Esophagus muscularis mucosa (tissue), 4 donors: ENCODE results near the gene FRMD4A. TPM values are rescaled to one million over a fixed set of nuclear protein-coding genes. Genes with fewer than 3 reads are reported as not detected.

Experiments
- DNase-seq: peaks from one replicate; pipeline ENCODE4 v3.0.0-alpha.2; 2017; ENCODE audit errors: extremely low spot score
- H3K27ac ChIP-seq, 4 donors: fragments of 200-600 bp; sonication (generic); replicated peaks in 1 of 4; 1 replicate in 3 of 4; 2 replicates in 1 of 4; pipeline ENCODE4 v1.5.1; 2016 to 2019; ENCODE audit warnings: mild to moderate bottlenecking in 1 of 4
- H3K27me3 ChIP-seq, 4 donors: fragments of 200-600 bp; sonication (generic); one replicate each; pipeline versions ENCODE4 v1.5.1 to v1.6.0; 2016 to 2019
- H3K36me3 ChIP-seq, 4 donors: fragments of 200-600 bp; sonication (generic); one replicate each; pipeline ENCODE4 v1.5.1; 2016 to 2019
- H3K4me1 ChIP-seq, 4 donors: fragments of 200-600 bp; sonication (generic); one replicate each; pipeline ENCODE4 v1.5.1; 2016 to 2019
- H3K4me3 ChIP-seq, 4 donors: fragments of 200-600 bp; sonication (generic); 1 replicate in 2 of 4; 2 replicates in 2 of 4; pipeline ENCODE4 v1.5.1; 2016 to 2019; ENCODE audit warnings: mild to moderate bottlenecking in 4 of 4, moderate library complexity in 1 of 4
- H3K9me3 ChIP-seq, 4 donors: fragments of 200-600 bp; sonication (generic); 1 replicate in 3 of 4; 2 replicates in 1 of 4; pipeline ENCODE4 v1.5.1; 2016 to 2019
- CTCF ChIP-seq, 3 experiments: fragments of 200-600 bp in 2 of 3; fragments of 450-650 bp in 1 of 3; sonication (generic) in 2 of 3; IDR thresholded peaks; one replicate each; pipeline ENCODE4 v1.5.1; 2017 to 2019; ENCODE audit warnings: antibody characterized with exemption in 3 of 3, mild to moderate bottlenecking in 2 of 3, moderate library complexity in 1 of 3
- EP300 ChIP-seq: sonication (generic); formaldehyde crosslinking; IDR thresholded peaks from one replicate; pipeline ENCODE4 v1.6.1; 2017; ENCODE audit warnings: antibody characterized with exemption
- POLR2A ChIP-seq: fragments of 450-650 bp; IDR thresholded peaks from one replicate; pipeline ENCODE4 v1.6.1; 2017; ENCODE audit warnings: antibody characterized with exemption, moderate library complexity, mild to moderate bottlenecking, low read depth
- POLR2AphosphoS5 ChIP-seq, 2 donors: sonication (generic); formaldehyde crosslinking; IDR thresholded peaks; one replicate each; pipeline ENCODE4 v1.6.1; 2017; ENCODE audit warnings: antibody characterized with exemption in 2 of 2
- WGBS: methylation state at CpG from one replicate; pipeline ENCODE4 v1.1.5; 2018; 5-methylcytosine and 5-hydroxymethylcytosine counted together
- intact Hi-C: fragments of 100-400 bp; cut with DNase I; formaldehyde crosslinking; loops from one replicate; pipeline ENCODE4 v1.15.1; 2023
- total RNA-seq, 4 donors: library from RNA; depleted of rRNA; stranded (reverse); fragments of >200 nt; gene quantifications; one replicate each; pipeline versions ENCODE4 v1.1.0 to v1.2.1, GENCODE V29; 2016

FRMD4A gene
- total RNA-seq, 4 donors from 2014 or later = 17.0 to 28.8 (median 21.8) TPM

- 86% methylated on average over 3 of the region's 3 CpGs for WGBS
- Histone ChIP-seq H3K4me3 (no peak overlapping the region), H3K27me3 (no peaks in the 10 kb centered on the region), H3K27ac (no peak overlapping the region), H3K36me3 (no peaks in the 10 kb centered on the region), H3K4me1 (no peaks in the 10 kb centered on the region), H3K9me3 (no peaks in the 10 kb centered on the region)
- intact Hi-C loops = no loop called here
- DNase-seq = peak; percentile 29
- TF ChIP-seq POLR2AphosphoS5 (IDR thresholded peaks at IDR 0.05) = no peak
- no peak for TF ChIP-seq POLR2A
- no peak for TF ChIP-seq EP300
- no peak for TF ChIP-seq CTCF (IDR thresholded peaks at IDR 0.05)
These were observed 26.2 kb upstream of the FRMD4A start for GRCh38 chr10:14356921-14357320.

- H3K9me3 ChIP-seq = no peaks in the 10 kb centered on the region
- intact Hi-C loops = no loop called here
- H3K4me3 ChIP-seq = no peak overlapping the region
- H3K27me3 ChIP-seq = no peaks in the 10 kb centered on the region
- H3K4me1 ChIP-seq = no peaks in the 10 kb centered on the region
- no peaks in the 10 kb centered on the region for H3K36me3 ChIP-seq
- peak; percentile 79 for DNase-seq
- TF ChIP-seq EP300 = no peak
- no peak for TF ChIP-seq CTCF (IDR thresholded peaks at IDR 0.05)
- TF ChIP-seq POLR2AphosphoS5 (IDR thresholded peaks at IDR 0.05) = no peak
- no peak for TF ChIP-seq POLR2A
- WGBS = 90% methylated on average over 3 of the region's 3 CpGs
- H3K27ac ChIP-seq = no peak overlapping the region
These were observed 25.0 kb upstream of the FRMD4A start for GRCh38 chr10:14355750-14356149.

- peak; percentile 79 for DNase-seq
- Histone ChIP-seq H3K27ac (no peak overlapping the region), H3K4me3 (no peak overlapping the region), H3K27me3 (no peaks in the 10 kb centered on the region), H3K4me1 (no peaks in the 10 kb centered on the region), H3K36me3 (no peaks in the 10 kb centered on the region), H3K9me3 (no peaks in the 10 kb centered on the region)
- TF ChIP-seq CTCF (IDR thresholded peaks at IDR 0.05) (no peak), POLR2A (no peak), POLR2AphosphoS5 (IDR thresholded peaks at IDR 0.05) (no peak), EP300 (no peak)
- intact Hi-C loops = no loop called here
- 94% methylated on average over 1 of the region's 1 CpG for WGBS
These were observed 22.7 kb upstream of the FRMD4A start for GRCh38 chr10:14353291-14353913.

GRCh38 chr10:14350006-14350405 lies 19.3 kb upstream of the FRMD4A start:
- 93% methylated on average over 4 of the region's 4 CpGs for WGBS
- Histone ChIP-seq H3K27ac (no peak overlapping the region), H3K9me3 (no peaks in the 10 kb centered on the region), H3K36me3 (no peaks in the 10 kb centered on the region), H3K4me3 (no peak overlapping the region), H3K4me1 (no peaks in the 10 kb centered on the region), H3K27me3 (no peaks in the 10 kb centered on the region)
- intact Hi-C loops = no loop called here
- TF ChIP-seq CTCF (IDR thresholded peaks at IDR 0.05) (no peak), POLR2A (no peak), EP300 (no peak)
- peak; percentile 82 for DNase-seq

- no peaks in the 10 kb centered on the region for H3K36me3 ChIP-seq
- WGBS = 83% methylated on average over 2 of the region's 2 CpGs
- DNase-seq = peak; percentile 42
- no peak for TF ChIP-seq EP300
- no peak for TF ChIP-seq CTCF (IDR thresholded peaks at IDR 0.05)
- no peak for TF ChIP-seq POLR2AphosphoS5 (IDR thresholded peaks at IDR 0.05)
- no peak for TF ChIP-seq POLR2A
- no peak overlapping the region for H3K27ac ChIP-seq
- H3K9me3 ChIP-seq = no peaks in the 10 kb centered on the region
- no peaks in the 10 kb centered on the region for H3K27me3 ChIP-seq
- H3K4me1 ChIP-seq = no peaks in the 10 kb centered on the region
- intact Hi-C loops = no loop called here
- no peak overlapping the region for H3K4me3 ChIP-seq
These were observed 18.4 kb upstream of the FRMD4A start for GRCh38 chr10:14349081-14349480.
